ENCODE results near the gene FEZF1. TPM values are rescaled to one million over a fixed set of nuclear protein-coding genes. Genes with fewer than 3 reads are reported as not detected.

FEZF1 gene
- total RNA-seq, 1 experiment from 2014 or later, result not detected

Other genes starting within 250 kb of the FEZF1 start
- 0.31 TPM for gene AASS, start 160.5 kb downstream of the FEZF1 start, total RNA-seq (2021; ENCODE audit: unreplicated experiment)